Adrenal gland (tissue), 12 donors: ENCODE measurements around the gene ZNF609. TPM values are rescaled to one million over a fixed set of nuclear protein-coding genes. Genes with fewer than 3 reads are reported as not detected.

Experiments used
- DNase-seq, 7 donors: peaks; one replicate each; pipeline ENCODE4 v3.0.0-alpha.2; 2019 to 2020
- H3K27ac ChIP-seq, 5 donors: fragments of 200-600 bp; sonication (generic) in 4 of 5; 1 replicate in 3 of 5; 2 replicates in 2 of 5; pipeline versions ENCODE4 v1.5.1 to v1.8.0; 2016 to 2020; ENCODE audit warnings: mild to moderate bottlenecking in 1 of 5
- H3K27me3 ChIP-seq: fragments of 200-600 bp; 2 replicates; pipeline ENCODE4 v1.8.0; 2021
- H3K36me3 ChIP-seq, 2 donors: fragments of 200-600 bp; replicated peaks in 1 of 2; 1 replicate in 1 of 2; 2 replicates in 1 of 2; pipeline versions ENCODE4 v1.5.1 to v1.8.0; 2018 to 2022
- H3K4me1 ChIP-seq, 2 donors: fragments of 200-600 bp; replicated peaks in 1 of 2; 1 replicate in 1 of 2; 2 replicates in 1 of 2; pipeline versions ENCODE4 v1.5.1 to v1.8.0; 2018 to 2021
- H3K4me3 ChIP-seq, 4 donors: fragments of 200-600 bp; sonication (generic) in 3 of 4; one replicate each; pipeline ENCODE4 v1.5.1; 2016 to 2018
- H3K9me3 ChIP-seq, 3 donors: fragments of 200-600 bp; sonication (generic) in 1 of 3; replicated peaks in 1 of 3; 1 replicate in 2 of 3; 2 replicates in 1 of 3; pipeline versions ENCODE4 v1.5.1 to v1.8.0; 2016 to 2021
- POLR2A ChIP-seq, 2 donors: fragments of 450-650 bp; IDR thresholded peaks; one replicate each; pipeline ENCODE4 v1.6.1; 2017; ENCODE audit warnings: antibody characterized with exemption in 2 of 2, mild to moderate bottlenecking in 2 of 2, moderate library complexity in 1 of 2
- WGBS, 4 donors: extraction: QIAGEN DNeasy Blood & Tissue Kit in 2 of 4; methylation state at CpG; one replicate each; pipeline versions ENCODE4 v1.1.5 to v1.1.7; 2013 to 2017; 5-methylcytosine and 5-hydroxymethylcytosine counted together
- intact Hi-C, 2 donors: fragments of 100-400 bp; cut with DNase I; formaldehyde crosslinking; loops; one replicate each; pipeline versions ENCODE4 v1.14.1 to v1.15.0; 2022 to 2023
- polyA plus RNA-seq, 3 donors: library from polyadenylated mRNA; stranded (reverse); fragments of 200-250 nt in 2 of 3; fragments of 350-450 nt in 1 of 3; fragmentation: Illumina TruSeq in 1 of 3; extraction: RNeasy Lipid Tissue Mini Kit (QIAGEN cat#74804) in 1 of 3; gene quantifications; one replicate each; pipeline ENCODE4 v1.2.3, GENCODE V29; 2013 to 2014
- total RNA-seq, 9 donors: library from RNA; depleted of rRNA in 4 of 9; stranded (reverse); fragments of >200 nt in 4 of 9; fragments of 120-200 nt in 1 of 9; fragmentation: NEBNext Ultra II Directional in 1 of 9; extraction: Animal tissue kit (Norgen Biotek cat#: 25700) in 1 of 9; gene quantifications; one replicate each; pipeline versions ENCODE4 v1.1.0 to v1.2.4, GENCODE V29; 2013 to 2023
- TF ChIP-seq, protein P1 (sequence below), 6 experiments: fragments of 450-650 bp in 4 of 6; fragments of 200-600 bp in 2 of 6; sonication (generic) in 1 of 6; IDR thresholded peaks; 1 replicate in 5 of 6; 2 replicates in 1 of 6; pipeline versions ENCODE4 v1.5.1 to v1.8.0; 2016 to 2021; ENCODE audit warnings: antibody characterized with exemption in 6 of 6, mild to moderate bottlenecking in 2 of 6, moderate library complexity in 1 of 6
- donor health status: healthy with polysubstance abuse.
- donor health status: Bipolar disorder and iron deficiency.
- donor health status: DM: yes; HTN: yes; CAD: no.
- donor health status: DM: no; HTN: no; CAD: no.
- donor health status: DM: no; HTN: no; CAD: no.
- donor health status: DM: yes; HTN: yes; CAD: no.

ZNF609 gene
- total and polyA plus RNA-seq, 12 donors = 4.4 to 35.5 (median 25.4) TPM

- H3K27me3 ChIP-seq = no peaks in the 10 kb centered on the region
- no peak overlapping the region for H3K27ac ChIP-seq
- no peaks in the 10 kb centered on the region for H3K9me3 ChIP-seq
- peaks cover 0 to 43% of the 10 kb centered on the region in 2 donors for H3K36me3 ChIP-seq
- no peak for DNase-seq
- intact Hi-C loops = no loop called here
- 74 to 84% (median 77%) methylated on average over 6 of the region's 6 CpGs for WGBS, 4 donors
- H3K4me3 ChIP-seq = no peak overlapping the region
- TF ChIP-seq, protein P1, sequence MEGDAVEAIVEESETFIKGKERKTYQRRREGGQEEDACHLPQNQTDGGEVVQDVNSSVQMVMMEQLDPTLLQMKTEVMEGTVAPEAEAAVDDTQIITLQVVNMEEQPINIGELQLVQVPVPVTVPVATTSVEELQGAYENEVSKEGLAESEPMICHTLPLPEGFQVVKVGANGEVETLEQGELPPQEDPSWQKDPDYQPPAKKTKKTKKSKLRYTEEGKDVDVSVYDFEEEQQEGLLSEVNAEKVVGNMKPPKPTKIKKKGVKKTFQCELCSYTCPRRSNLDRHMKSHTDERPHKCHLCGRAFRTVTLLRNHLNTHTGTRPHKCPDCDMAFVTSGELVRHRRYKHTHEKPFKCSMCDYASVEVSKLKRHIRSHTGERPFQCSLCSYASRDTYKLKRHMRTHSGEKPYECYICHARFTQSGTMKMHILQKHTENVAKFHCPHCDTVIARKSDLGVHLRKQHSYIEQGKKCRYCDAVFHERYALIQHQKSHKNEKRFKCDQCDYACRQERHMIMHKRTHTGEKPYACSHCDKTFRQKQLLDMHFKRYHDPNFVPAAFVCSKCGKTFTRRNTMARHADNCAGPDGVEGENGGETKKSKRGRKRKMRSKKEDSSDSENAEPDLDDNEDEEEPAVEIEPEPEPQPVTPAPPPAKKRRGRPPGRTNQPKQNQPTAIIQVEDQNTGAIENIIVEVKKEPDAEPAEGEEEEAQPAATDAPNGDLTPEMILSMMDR (IDR thresholded peaks at IDR 0.05) = no peak
- no peak for TF ChIP-seq POLR2A (IDR thresholded peaks at IDR 0.05)
- H3K4me1 ChIP-seq = no peaks in the 10 kb centered on the region
Observed at GRCh38 chr15:64423970-64424369, 36.4 kb upstream of the ZNF609 start.

- Histone ChIP-seq H3K36me3 (peaks cover 0 to 41% of the 10 kb centered on the region in 2 donors), H3K27me3 (no peaks in the 10 kb centered on the region), H3K4me1 (peaks cover 7 to 10% of the 10 kb centered on the region in 2 donors), H3K27ac (no peak overlapping the region), H3K4me3 (no peak overlapping the region), H3K9me3 (no peaks in the 10 kb centered on the region)
- no peak for DNase-seq
- intact Hi-C loops = loop anchor here in 1 of 2 donors (5.0 kb wide), 1 partner anchor 257 kb away; no protein-coding TSS in a partner anchor
- 58 to 69% (median 63%) methylated on average over 3 of the region's 3 CpGs for WGBS, 4 donors
- no peak for TF ChIP-seq POLR2A (IDR thresholded peaks at IDR 0.05)
- TF ChIP-seq, protein P1 (IDR thresholded peaks at IDR 0.05) = no peak
Observed at GRCh38 chr15:64425221-64425620, 35.2 kb upstream of the ZNF609 start.

DNA sequence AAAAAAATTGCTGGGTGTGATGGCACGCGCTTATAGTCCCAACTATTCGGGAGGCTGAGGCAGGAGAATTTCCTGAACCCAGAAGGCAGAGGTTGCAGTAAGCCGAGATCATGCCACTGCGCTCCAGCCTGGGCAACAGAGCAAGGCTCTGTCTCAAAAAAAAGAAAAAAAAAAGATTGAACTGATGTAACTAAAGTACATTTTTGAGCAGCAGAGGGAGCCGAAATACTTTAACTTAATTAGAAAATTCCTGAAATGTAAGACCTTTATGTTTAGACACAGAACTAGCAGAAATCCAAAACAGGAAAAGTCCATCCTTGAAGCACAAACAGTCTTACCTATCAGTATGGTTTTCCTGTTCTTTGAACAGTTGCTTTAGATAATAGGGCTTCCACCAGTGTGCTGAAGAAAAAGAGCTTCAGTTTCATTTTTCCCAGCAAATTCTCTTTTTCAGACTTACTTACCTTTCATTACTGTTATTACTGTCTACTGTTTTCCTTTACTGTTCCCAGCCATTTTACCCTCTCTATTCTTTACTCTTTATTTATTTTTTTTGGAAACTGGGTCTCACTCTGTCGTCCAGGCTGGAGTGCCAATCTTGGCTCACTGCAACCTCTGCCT, 33.4 kb upstream of the ZNF609 start:
- peak in 1 of 7 donors; percentile 14 for DNase-seq
- Histone ChIP-seq H3K27me3 (no peaks in the 10 kb centered on the region), H3K4me1 (peaks cover 13 to 18% of the 10 kb centered on the region in 2 donors), H3K27ac (no peak overlapping the region), H3K4me3 (no peak overlapping the region), H3K9me3 (no peaks in the 10 kb centered on the region), H3K36me3 (peaks cover 0 to 33% of the 10 kb centered on the region in 2 donors)
- WGBS, 4 donors = 60 to 72% (median 68%) methylated on average over 7 of the region's 7 CpGs
- intact Hi-C loops = loop anchor here in 1 of 2 donors (5.0 kb wide), 1 partner anchor 255 kb away; no protein-coding TSS in a partner anchor
- TF ChIP-seq, protein P1 (IDR thresholded peaks at IDR 0.05) = peak in 5 of 6 experiments; percentile 29 to 59 (median 40)
- TF ChIP-seq POLR2A (IDR thresholded peaks at IDR 0.05) = no peak

DNA sequence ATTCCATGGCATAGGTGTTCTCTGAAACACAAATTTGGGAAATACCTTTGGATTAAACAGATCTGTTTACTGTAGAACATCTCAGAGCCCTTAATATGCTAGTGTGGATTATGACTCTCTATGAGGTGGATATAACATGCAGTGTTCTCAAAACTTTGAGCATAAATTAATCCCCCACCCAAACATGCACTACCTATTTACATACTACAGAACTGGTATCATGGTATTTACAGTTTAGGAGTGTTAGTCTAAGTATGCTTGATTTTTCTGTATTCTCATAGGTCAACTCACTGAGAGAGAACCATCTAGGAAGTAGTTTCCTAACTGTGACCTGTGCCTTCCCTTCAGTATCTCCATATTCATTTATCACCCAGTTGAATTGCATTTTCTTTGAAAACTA, 30.9 kb upstream of the ZNF609 start:
- no peaks in the 10 kb centered on the region for H3K9me3 ChIP-seq
- no peak overlapping the region for H3K4me3 ChIP-seq
- TF ChIP-seq, protein P1 (IDR thresholded peaks at IDR 0.05) = no peak
- TF ChIP-seq POLR2A (IDR thresholded peaks at IDR 0.05) = no peak
- H3K27me3 ChIP-seq = no peaks in the 10 kb centered on the region
- DNase-seq = no peak
- intact Hi-C loops = loop anchor here in 1 of 2 donors (5.0 kb wide), 1 partner anchor 253 kb away; no protein-coding TSS in a partner anchor
- peaks cover 13 to 18% of the 10 kb centered on the region in 2 donors for H3K4me1 ChIP-seq
- peak overlapping the region in 2 of 5 donors; percentile 38 to 56 for H3K27ac ChIP-seq
- peaks cover 0 to 24% of the 10 kb centered on the region in 2 donors for H3K36me3 ChIP-seq
